ENCODE results near the gene KAZN. TPM values are rescaled to one million over a fixed set of nuclear protein-coding genes. Genes with fewer than 3 reads are reported as not detected.

KAZN gene
- total and polyA plus RNA-seq, 2 of the 8 experiments (the other 6 are each of a cell fraction or from before 2014, with no cell fraction given) = 3.7 to 11.8 TPM

DNA sequence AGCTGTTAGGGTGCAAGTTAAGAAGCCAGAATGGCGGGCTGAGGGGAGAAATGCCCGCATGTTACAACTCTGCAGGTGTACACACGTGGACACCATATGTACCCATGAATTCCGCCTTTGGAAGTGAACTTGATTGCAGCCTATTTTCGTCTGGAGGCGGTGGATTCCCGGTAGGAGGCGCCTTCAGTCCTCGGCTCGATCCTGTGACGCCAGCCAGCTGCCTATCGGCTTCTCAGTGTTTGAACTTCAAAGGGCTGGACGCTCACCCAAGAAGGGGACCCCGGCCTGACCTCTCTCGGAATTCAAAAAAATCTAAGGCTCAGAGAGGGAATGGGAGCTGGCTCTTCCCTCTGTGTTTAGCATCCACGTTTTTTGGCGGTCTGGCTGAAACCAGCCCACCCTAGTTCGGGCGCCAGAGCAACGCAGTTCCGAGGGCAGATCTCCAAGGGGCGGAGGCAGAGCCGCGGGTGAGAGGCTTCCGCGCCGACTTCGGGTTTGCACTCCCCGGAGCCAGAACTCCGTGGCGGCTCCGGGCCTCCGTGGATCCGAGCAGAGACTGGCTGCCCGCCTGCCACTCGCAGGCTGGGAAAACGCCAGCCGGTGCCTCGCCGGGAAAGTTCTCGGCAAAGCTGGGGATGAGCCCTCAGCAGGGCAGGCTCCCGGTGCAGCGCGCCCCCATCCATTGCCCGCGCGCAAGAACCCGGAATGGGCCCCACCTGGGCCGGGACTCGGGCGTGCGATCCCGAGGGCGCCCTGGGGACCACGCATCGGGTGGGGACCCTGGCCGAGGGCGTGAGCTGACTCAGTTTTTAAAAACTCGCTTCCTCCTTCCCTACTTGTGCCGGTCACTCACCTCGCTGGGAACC is 554.1 kb downstream of the KAZN start (continued):
- TF ChIP-seq RAD21 (IDR thresholded peaks at IDR 0.05 in 1 of 2, conservative IDR thresholded peaks at IDR 0.05 in 1 of 2; ENCODE audit: low read depth in 2 of 2, low read length in 2 of 2) = peak; percentile 68 to 82
- 0 out of 2 replicates have a peak, but pooled peaks have one; percentile 47 for TF ChIP-seq TEAD4 (IDR thresholded peaks at IDR 0.05; ENCODE audit: low read depth, low read length)
- peak; percentile 65 for TF ChIP-seq ASH2L (IDR thresholded peaks at IDR 0.05; ENCODE audit: low read length)
- TF ChIP-seq POLR2A (IDR thresholded peaks at IDR 0.05; ENCODE audit: control extremely low read depth in 1 of 2, low read depth in 2 of 2, low read length in 2 of 2) = no peak; a peak in 1 of 3 replicates
- TF ChIP-seq JUND (IDR thresholded peaks at IDR 0.05; ENCODE audit: low read length) = no peak
- 0 out of 2 replicates have a peak, but pooled peaks have one; percentile 38 for TF ChIP-seq SUZ12 (IDR thresholded peaks at IDR 0.05; ENCODE audit: low read length)
- no peak for TF ChIP-seq JUN (IDR thresholded peaks at IDR 0.05; ENCODE audit: low read depth, low read length)
- no peak for TF ChIP-seq RFX5 (IDR thresholded peaks at IDR 0.05; ENCODE audit: borderline replicate concordance, low read depth, low read length)
- peak; percentile 34; the same call in 1 of the 2 replicates for TF ChIP-seq RBBP5 (IDR thresholded peaks at IDR 0.05; ENCODE audit: borderline replicate concordance, low read depth, low read length)
- peak; percentile 45; the same call in 1 of the 2 replicates for TF ChIP-seq PHF8 (conservative IDR thresholded peaks at IDR 0.05; ENCODE audit: low read depth, low read length)
- 0 out of 4 replicates have a peak, but pooled peaks of 1 of the 2 experiments have one; percentile 57 for TF ChIP-seq SIN3A (conservative IDR thresholded peaks at IDR 0.05 in 1 of 2, IDR thresholded peaks at IDR 0.05 in 1 of 2; ENCODE audit: low read depth in 1 of 2, low read length in 2 of 2)
- TF ChIP-seq FOSL1 (IDR thresholded peaks at IDR 0.05; ENCODE audit: insufficient read depth, low read depth, low read length) = no peak
